ENCODE data around the gene C4orf50. TPM values are rescaled to one million over a fixed set of nuclear protein-coding genes. Genes with fewer than 3 reads are reported as not detected.

The C4orf50 gene
- total and polyA plus RNA-seq, 2 of the 8 experiments (the other 6 are each of a cell fraction or from before 2014, with no cell fraction given), result 0.08 to 0.22 TPM

GRCh38 chr4:5970381-5971077 lies 47.7 kb downstream of the C4orf50 start (continued):
- TF ChIP-seq RBBP5 (IDR thresholded peaks at IDR 0.05; ENCODE audit: borderline replicate concordance, low read depth, low read length) (no peak), GTF2F1 (IDR thresholded peaks at IDR 0.05; ENCODE audit: borderline replicate concordance, low read depth, low read length) (no peak), SRF (IDR thresholded peaks at IDR 0.05; ENCODE audit: low read depth, low read length) (no peak)

Measured in H1 (cell line).